Measurements from ENCODE around the gene FBXW7.
"Not testable (repeated sequence)": the region's sequence is repeated elsewhere in the genome, so short reads cannot be mapped to it uniquely, and the experiment has no call there.

Gene FBXW7

GRCh38 chr4:152535903-152536544 is at the start of gene FBXW7:
Gene FBXW7 (minus strand): TSS chr4:152536092. CDS start chr4:152411803, 124,289 bp downstream.
- peak; percentile 97 for DNase-seq

GRCh38 chr4:152585023-152585441 is 49.1 kb upstream of the FBXW7 start:
- DNase-seq = no peak

- no peak for DNase-seq
Measured at GRCh38 chr4:152581536-152582160, 45.8 kb upstream of the FBXW7 start.

- no peak for DNase-seq
Measured at GRCh38 chr4:152579916-152580315, 44.0 kb upstream of the FBXW7 start.

- DNase-seq = no peak
Measured at GRCh38 chr4:152579107-152579764, 43.3 kb upstream of the FBXW7 start.

GRCh38 chr4:152578670-152579069 is 42.8 kb upstream of the FBXW7 start:
- no peak for DNase-seq

- no peak for DNase-seq
Measured at GRCh38 chr4:152577708-152578396, 42.0 kb upstream of the FBXW7 start.

GRCh38 chr4:152575533-152575932 is 39.6 kb upstream of the FBXW7 start:
- DNase-seq = no peak

GRCh38 chr4:152573861-152574260 is 38.0 kb upstream of the FBXW7 start:
- no peak for DNase-seq

- no peak for DNase-seq
Measured at GRCh38 chr4:152572417-152573086, 36.7 kb upstream of the FBXW7 start.

GRCh38 chr4:152571770-152572169 is 35.9 kb upstream of the FBXW7 start:
- no peak for DNase-seq

GRCh38 chr4:152571296-152571695 is 35.4 kb upstream of the FBXW7 start:
- no peak for DNase-seq

GRCh38 chr4:152565333-152565732 is 29.4 kb upstream of the FBXW7 start:
- no peak for DNase-seq

- no peak for DNase-seq
Measured at GRCh38 chr4:152564336-152564735, 28.4 kb upstream of the FBXW7 start.

- no peak for DNase-seq
Measured at GRCh38 chr4:152563209-152563608, 27.3 kb upstream of the FBXW7 start.

- DNase-seq = no peak
Measured at GRCh38 chr4:152559641-152560040, 23.7 kb upstream of the FBXW7 start.

GRCh38 chr4:152558396-152558795 is 22.5 kb upstream of the FBXW7 start:
- no peak for DNase-seq

GRCh38 chr4:152556834-152557233 is 20.9 kb upstream of the FBXW7 start:
- no peak for DNase-seq

- DNase-seq = no peak
Measured at GRCh38 chr4:152556283-152556682, 20.4 kb upstream of the FBXW7 start.

GRCh38 chr4:152554742-152555141 is 18.9 kb upstream of the FBXW7 start:
- no peak for DNase-seq

- not testable (repeated sequence) for DNase-seq
Measured at GRCh38 chr4:152550687-152551086, 14.8 kb upstream of the FBXW7 start.

- DNase-seq = no peak
Measured at GRCh38 chr4:152545088-152545487, 9.2 kb upstream of the FBXW7 start.

GRCh38 chr4:152544533-152544932 is 8.6 kb upstream of the FBXW7 start:
- not testable (repeated sequence) for DNase-seq

Measured in COR-L47 (cell line).